GM12801 (cell line): ENCODE results near the gene LDB1.

Source experiments
- TF ChIP-seq, protein P1 (sequence below): IDR thresholded peaks from one replicate; pipeline ENCODE4 v1.5.1; 2011; ENCODE audit warnings: control low read depth; ENCODE audit not compliant: insufficient read length; ENCODE audit errors: extremely low read depth

LDB1 gene

DNA sequence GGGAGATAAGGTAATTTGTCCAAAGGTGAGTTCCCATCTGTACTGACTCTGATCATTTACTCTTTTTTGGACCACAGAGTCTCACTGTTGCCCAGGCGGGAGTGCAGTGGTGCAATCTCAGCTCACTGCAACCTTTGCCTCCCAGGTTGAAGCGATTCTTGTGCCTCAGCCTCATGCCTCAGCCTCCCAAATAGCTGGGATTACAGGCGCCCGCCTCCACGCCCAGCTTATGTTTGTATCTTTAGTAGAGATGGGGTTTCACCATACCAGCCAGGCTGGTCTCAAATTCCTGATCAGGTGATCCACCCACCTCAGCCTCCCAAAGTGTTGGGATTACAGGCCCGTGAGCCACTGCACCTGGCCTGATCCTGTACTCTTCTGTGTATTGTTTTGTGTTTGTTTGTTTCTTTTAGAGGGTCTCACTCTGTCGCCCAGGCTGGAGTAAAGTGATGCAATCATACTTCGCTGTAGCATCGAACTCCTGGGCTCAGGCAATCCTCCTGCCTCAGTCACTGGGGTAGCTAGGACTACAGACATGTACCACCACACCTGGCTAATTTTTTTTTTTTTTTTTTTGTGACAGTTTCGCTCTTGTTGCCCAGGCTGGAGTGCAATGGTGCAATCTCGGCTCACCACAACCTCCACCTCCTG, 34.4 kb upstream of the LDB1 start:
- TF ChIP-seq, protein P1, sequence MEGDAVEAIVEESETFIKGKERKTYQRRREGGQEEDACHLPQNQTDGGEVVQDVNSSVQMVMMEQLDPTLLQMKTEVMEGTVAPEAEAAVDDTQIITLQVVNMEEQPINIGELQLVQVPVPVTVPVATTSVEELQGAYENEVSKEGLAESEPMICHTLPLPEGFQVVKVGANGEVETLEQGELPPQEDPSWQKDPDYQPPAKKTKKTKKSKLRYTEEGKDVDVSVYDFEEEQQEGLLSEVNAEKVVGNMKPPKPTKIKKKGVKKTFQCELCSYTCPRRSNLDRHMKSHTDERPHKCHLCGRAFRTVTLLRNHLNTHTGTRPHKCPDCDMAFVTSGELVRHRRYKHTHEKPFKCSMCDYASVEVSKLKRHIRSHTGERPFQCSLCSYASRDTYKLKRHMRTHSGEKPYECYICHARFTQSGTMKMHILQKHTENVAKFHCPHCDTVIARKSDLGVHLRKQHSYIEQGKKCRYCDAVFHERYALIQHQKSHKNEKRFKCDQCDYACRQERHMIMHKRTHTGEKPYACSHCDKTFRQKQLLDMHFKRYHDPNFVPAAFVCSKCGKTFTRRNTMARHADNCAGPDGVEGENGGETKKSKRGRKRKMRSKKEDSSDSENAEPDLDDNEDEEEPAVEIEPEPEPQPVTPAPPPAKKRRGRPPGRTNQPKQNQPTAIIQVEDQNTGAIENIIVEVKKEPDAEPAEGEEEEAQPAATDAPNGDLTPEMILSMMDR: no peak

DNA sequence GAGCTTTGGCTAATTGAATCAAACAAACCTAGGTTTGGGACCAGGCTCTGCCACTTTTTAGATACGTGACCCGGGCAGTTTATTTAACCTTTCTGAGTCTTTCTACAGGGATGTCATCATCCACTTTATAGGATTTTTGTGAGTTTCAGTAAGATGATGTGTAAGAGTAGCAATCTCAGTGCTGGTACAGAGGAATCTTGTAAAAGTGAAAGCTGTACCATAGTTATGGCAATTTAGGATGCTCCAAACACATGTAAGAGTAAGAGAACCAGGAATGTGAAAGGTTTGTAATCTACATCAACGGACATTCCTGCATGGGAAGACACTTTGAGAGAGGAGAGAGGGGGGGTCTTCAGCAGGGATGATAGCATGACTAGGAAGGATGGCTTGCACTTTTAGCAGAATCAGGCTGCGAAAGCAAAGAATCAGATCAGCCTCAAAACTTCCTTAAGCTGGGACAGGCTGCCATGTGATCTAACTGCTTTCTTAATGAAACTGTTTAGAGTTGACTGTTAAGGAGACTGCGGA, 33.0 kb upstream of the LDB1 start:
- TF ChIP-seq, protein P1: no peak

DNA sequence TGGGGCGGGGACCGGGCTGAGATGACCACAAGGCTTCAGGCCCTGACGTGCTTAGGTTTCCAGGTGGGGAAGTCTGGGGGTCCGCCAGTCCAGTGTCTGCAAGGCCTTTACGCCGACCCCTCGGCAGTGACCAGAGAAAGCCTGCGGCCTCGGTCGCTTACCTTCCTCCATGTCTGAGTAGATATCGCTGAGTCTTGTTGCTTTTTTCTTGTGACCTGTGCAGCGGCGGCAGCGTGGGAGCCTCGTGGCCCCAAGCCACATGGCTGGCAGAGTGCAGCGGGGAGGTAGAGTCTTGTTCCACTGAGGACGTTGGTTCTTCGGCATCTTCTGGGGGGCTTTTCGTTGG, 32.4 kb upstream of the LDB1 start:
- TF ChIP-seq, protein P1: no peak

DNA sequence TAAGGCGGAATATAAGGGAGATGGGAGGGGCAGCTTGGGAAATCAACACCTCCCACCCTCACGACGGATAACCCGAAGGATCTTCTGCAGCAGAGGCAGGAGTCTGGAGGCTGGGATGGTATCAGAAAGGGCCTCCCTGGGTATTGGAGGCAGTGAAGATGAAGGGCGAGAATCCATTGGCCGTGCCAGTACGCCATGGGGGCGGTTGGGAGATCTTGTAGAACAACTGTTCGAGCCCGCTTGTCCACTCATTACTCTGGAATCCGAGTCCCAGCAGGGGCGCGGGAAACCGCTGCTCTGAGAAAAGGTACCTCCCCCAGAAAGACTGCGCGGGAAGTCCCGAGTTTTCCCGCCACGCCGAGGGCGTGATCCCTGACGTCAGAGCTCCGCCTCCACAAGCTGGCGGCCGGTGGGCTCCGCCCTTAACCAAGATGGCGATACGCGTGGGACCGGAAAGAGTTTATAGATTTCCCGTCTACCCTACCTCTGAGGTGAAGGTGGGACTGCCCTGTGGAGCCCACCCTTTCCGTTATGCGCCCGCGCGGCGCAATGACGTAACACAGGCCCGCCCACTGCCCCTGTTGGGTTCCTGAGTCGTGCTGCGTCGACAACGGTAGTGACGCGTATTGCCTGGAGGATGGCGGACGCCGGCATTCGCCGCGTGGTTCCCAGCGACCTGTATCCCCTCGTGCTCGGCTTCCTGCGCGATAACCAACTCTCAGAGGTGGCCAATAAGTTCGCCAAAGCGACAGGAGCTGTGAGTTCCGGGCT, 31.8 kb upstream of the LDB1 start, which contains the start of gene NOLC1:
Gene NOLC1, plus strand, starts transcription at position 616 of the 771 bp plus-strand sequence. Its CDS starts 22 bp downstream, at position 638.
- TF ChIP-seq, protein P1: no peak

DNA sequence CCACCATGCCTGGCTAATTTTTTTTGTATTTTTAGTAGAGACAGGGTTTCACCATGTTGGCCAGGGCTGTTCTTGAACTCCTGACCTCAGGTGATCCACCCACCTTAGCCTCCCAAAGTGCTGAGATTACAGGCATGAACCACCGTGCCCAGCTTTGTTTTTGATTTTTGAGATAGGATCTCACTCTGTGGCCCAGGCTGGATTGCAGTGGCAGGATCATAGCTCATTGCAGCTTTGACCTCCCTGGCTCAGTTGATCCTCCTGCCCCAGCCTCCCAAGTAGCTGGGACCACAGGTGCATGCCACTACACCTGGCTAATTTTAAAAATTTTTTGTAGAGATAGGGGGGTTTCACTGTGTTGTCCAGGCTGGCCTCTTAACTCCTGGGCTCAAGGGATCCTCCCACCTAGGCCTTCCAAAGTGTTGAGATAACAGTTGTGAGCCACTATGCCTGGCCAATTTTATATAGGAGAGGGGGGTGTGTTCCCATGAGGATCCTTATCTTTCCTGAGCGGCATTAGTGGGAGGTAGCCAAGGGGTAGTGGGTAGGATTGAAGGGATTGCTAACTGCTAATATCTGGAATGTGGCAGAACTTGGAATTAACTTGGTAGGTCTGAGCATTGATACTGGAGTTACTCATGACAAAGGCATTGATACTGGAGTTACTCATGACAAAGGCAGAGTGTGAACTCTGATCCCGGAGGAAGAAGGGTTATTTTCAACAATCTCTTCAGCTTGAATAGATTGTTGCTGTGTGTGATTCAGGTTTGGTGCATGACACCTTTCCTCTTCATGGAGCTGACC, 31.0 kb upstream of the LDB1 start:
- TF ChIP-seq, protein P1: no peak

DNA sequence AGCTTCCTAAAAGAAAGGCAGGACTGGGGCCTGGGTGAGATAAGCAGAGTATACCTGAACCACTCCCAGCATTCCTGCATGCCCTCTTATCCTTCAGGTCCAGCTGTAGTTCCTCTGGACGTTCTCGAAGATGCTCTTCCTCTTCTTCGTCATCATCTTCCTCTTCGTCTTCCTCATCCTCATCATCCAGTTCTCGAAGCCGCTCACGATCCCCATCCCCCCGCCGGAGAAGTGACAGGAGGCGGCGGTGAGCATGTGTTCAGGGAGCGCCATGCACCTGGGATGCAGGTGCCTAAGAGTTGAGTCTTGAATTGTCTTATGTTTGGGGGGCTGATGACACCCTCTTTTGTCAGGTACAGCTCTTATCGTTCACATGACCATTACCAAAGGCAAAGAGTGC, 28.1 kb upstream of the LDB1 start:
- TF ChIP-seq, protein P1: no peak

DNA sequence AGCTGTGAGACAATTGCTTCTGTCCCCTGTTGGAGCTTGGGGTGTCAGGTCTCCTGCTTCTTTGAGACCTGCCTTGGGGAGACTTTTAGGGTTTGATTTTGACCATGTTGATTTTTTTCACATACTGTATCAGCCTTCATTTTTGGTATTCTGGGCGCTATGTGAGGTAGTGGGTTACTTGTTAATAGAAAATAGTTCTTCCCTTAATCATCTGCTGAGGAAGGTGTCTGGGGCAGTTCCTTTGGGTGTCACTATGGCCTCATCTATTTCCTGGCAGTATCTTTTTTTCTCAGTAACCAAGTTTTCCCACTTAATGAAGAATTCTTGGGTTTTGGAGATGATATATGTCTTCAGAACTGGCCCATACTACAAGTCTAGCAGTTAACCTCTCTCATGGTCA, 27.4 kb upstream of the LDB1 start:
- TF ChIP-seq, protein P1: no peak
